CD14-positive monocyte (primary cell): Measurements from ENCODE around the gene MCU. TPM values are rescaled to one million over a fixed set of nuclear protein-coding genes. Genes with fewer than 3 reads are reported as not detected.

Source experiments
- DNase-seq, 3 donors: peaks; one replicate each; pipeline ENCODE4 v3.0.0-alpha.2; 2011 to 2022
- H2AFZ ChIP-seq: 2 replicates; pipeline ENCODE4 v1.6.0; 2012; ENCODE audit warnings: mild to moderate bottlenecking, low read depth, low read length, inconsistent platforms; ENCODE audit not compliant: insufficient read depth, poor library complexity, severe bottlenecking
- H3K27ac ChIP-seq, 2 donors: 1 replicate in 1 of 2; 2 replicates in 1 of 2; pipeline ENCODE4 v1.5.1; 2012 to 2013; ENCODE audit warnings: low read length in 2 of 2, control low read depth in 1 of 2, inconsistent platforms in 1 of 2, low read depth in 1 of 2, mild to moderate bottlenecking in 1 of 2
- H3K27me3 ChIP-seq, 2 donors: one replicate each; pipeline versions ENCODE4 v1.6.0 to v1.6.1; 2011 to 2013; ENCODE audit warnings: low read length in 2 of 2; ENCODE audit not compliant: control insufficient read depth in 2 of 2, insufficient read depth in 2 of 2
- H3K36me3 ChIP-seq, 2 donors: replicated peaks in 1 of 2; 1 replicate in 1 of 2; 2 replicates in 1 of 2; pipeline versions ENCODE4 v1.5.1 to v1.6.1; 2012 to 2013; ENCODE audit warnings: low read length in 2 of 2, control low read depth in 1 of 2, inconsistent platforms in 1 of 2, mild to moderate bottlenecking in 1 of 2; ENCODE audit not compliant: insufficient read depth in 2 of 2, control insufficient read depth in 1 of 2
- H3K4me1 ChIP-seq, 2 donors: 1 replicate in 1 of 2; 2 replicates in 1 of 2; pipeline versions ENCODE4 v1.5.1 to v1.6.1; 2012 to 2013; ENCODE audit warnings: low read length in 2 of 2, control low read depth in 1 of 2, inconsistent platforms in 1 of 2, mild to moderate bottlenecking in 1 of 2, moderate library complexity in 1 of 2; ENCODE audit not compliant: insufficient read depth in 2 of 2, control insufficient read depth in 1 of 2
- H3K4me2 ChIP-seq: replicated peaks from 2 replicates; pipeline ENCODE3; 2012; ENCODE audit warnings: low read length, moderate library complexity, mild to moderate bottlenecking; ENCODE audit not compliant: poor library complexity, severe bottlenecking; ENCODE audit errors: extremely low read depth
- H3K4me3 ChIP-seq, 3 experiments: fragments of 200-600 bp in 1 of 3; sonication (generic) in 1 of 3; replicated peaks in 1 of 3; 1 replicate in 2 of 3; 2 replicates in 1 of 3; pipeline ENCODE4 v1.5.1; 2011 to 2013; ENCODE audit warnings: low read length in 3 of 3, mild to moderate bottlenecking in 3 of 3, control low read depth in 2 of 3, low read depth in 2 of 3, inconsistent platforms in 1 of 3, moderate library complexity in 1 of 3
- H3K79me2 ChIP-seq: 2 replicates; pipeline ENCODE4 v1.6.0; 2012; ENCODE audit warnings: mild to moderate bottlenecking, control low read depth, inconsistent platforms, low read length, moderate library complexity; ENCODE audit not compliant: insufficient read depth
- H3K9ac ChIP-seq: 2 replicates; pipeline ENCODE4 v1.6.0; 2017; ENCODE audit warnings: low read length, mild to moderate bottlenecking; ENCODE audit not compliant: insufficient read depth, poor library complexity, severe bottlenecking
- H3K9me3 ChIP-seq, 2 donors: replicated peaks in 1 of 2; 1 replicate in 1 of 2; 2 replicates in 1 of 2; pipeline versions ENCODE4 v1.5.1 to v1.6.1; 2012 to 2013; ENCODE audit warnings: low read length in 2 of 2, control low read depth in 1 of 2; ENCODE audit not compliant: control insufficient read depth in 1 of 2, insufficient read depth in 1 of 2
- H4K20me1 ChIP-seq: 2 replicates; pipeline ENCODE4 v1.6.0; 2012; ENCODE audit warnings: mild to moderate bottlenecking, low read length, control low read depth, moderate library complexity; ENCODE audit not compliant: insufficient read depth
- H3K27ac Mint-ChIP-seq, 7 donors: one replicate each; pipeline ENCODE4 v1.8.0; 2020; ENCODE audit warnings: mild to moderate bottlenecking in 7 of 7, mixed read lengths in 7 of 7, moderate library complexity in 6 of 7, inconsistent platforms in 2 of 7
- H3K27me3 Mint-ChIP-seq, 3 donors: one replicate each; pipeline ENCODE4 v1.8.0; 2021 to 2022; ENCODE audit warnings: low read depth in 3 of 3, mild to moderate bottlenecking in 3 of 3, mixed read lengths in 3 of 3, moderate library complexity in 3 of 3, inconsistent platforms in 1 of 3
- H3K36me3 Mint-ChIP-seq, 2 donors: one replicate each; pipeline ENCODE4 v1.8.0; 2020; ENCODE audit warnings: mixed read lengths in 2 of 2, inconsistent platforms in 1 of 2, mild to moderate bottlenecking in 1 of 2
- H3K4me1 Mint-ChIP-seq: one replicate; pipeline ENCODE4 v1.8.0; 2020; ENCODE audit warnings: mild to moderate bottlenecking, mixed read lengths
- H3K4me3 Mint-ChIP-seq, 2 donors: one replicate each; pipeline ENCODE4 v1.8.0; 2020; ENCODE audit warnings: mild to moderate bottlenecking in 2 of 2, mixed read lengths in 2 of 2, moderate library complexity in 1 of 2
- H3K9me3 Mint-ChIP-seq, 7 donors: one replicate each; pipeline ENCODE4 v1.8.0; 2020 to 2022; ENCODE audit warnings: mixed read lengths in 7 of 7, mild to moderate bottlenecking in 6 of 7, moderate library complexity in 6 of 7, inconsistent platforms in 2 of 7
- CTCF ChIP-seq: fragments of 200-600 bp; IDR thresholded peaks from one replicate; pipeline ENCODE4 v1.8.0; 2022; ENCODE audit warnings: antibody characterized with exemption, mild to moderate bottlenecking
- WGBS: methylation state at CpG from one replicate; pipeline ENCODE4 v1.1.5; 2013; ENCODE audit warnings: missing lambda C conversion rate; ENCODE audit not compliant: insufficient coverage; 5-methylcytosine and 5-hydroxymethylcytosine counted together
- intact Hi-C, 2 donors: fragments of 100-400 bp; cut with micrococcal nuclease; formaldehyde crosslinking; loops; one replicate each; pipeline versions ENCODE4 v1.15.0 to v1.15.1; 2023
- polyA plus RNA-seq, 3 donors: library from polyadenylated mRNA; depleted of rRNA in 1 of 3; unstranded in 2 of 3; stranded (reverse) in 1 of 3; fragments of 300-500 nt in 2 of 3; fragments of >200 nt in 1 of 3; fragmentation: Illumina TruSeq in 2 of 3; gene quantifications; 1 replicate in 2 of 3; 2 replicates in 1 of 3; pipeline ENCODE4 v1.2.3, GENCODE V29; 2012 to 2021

The MCU gene
- polyA plus RNA-seq, 3 donors, result 11.7 to 23.1 (median 16.5) TPM

GRCh38 chr10:72850861-72851260 is 158.9 kb downstream of the MCU start:
- Histone ChIP-seq H3K4me2 (no peak overlapping the region), H3K4me3 (no peak overlapping the region), H3K4me1 (peaks cover 3 to 11% of the 10 kb centered on the region in 2 donors), H4K20me1 (no peaks in the 10 kb centered on the region), H3K9ac (no peak overlapping the region), H2AFZ (no peak overlapping the region), H3K27ac (no peak overlapping the region), H3K9me3 (peaks cover 0 to 3% of the 10 kb centered on the region in 2 donors), H3K36me3 (no peaks in the 10 kb centered on the region), H3K79me2 (no peaks in the 10 kb centered on the region), H3K27me3 (no peaks in the 10 kb centered on the region)
- Mint-ChIP-seq H3K27ac (no peak overlapping the region), H3K4me1 (peaks cover 14% of the 10 kb centered on the region), H3K27me3 (no peaks in the 10 kb centered on the region), H3K4me3 (no peak overlapping the region), H3K36me3 (peaks cover 22 to 28% of the 10 kb centered on the region in 2 donors), H3K9me3 (peaks cover 3 to 9% (median 4%) of the 10 kb centered on the region in 7 donors)
- no peak for DNase-seq
- intact Hi-C loops, result no loop called here
- TF ChIP-seq CTCF, result no peak
- 100% methylated on average over 1 of the region's 2 CpGs for WGBS

GRCh38 chr10:72851509-72851908 is 159.6 kb downstream of the MCU start:
- no peak for DNase-seq
- H3K27ac ChIP-seq, result no peak overlapping the region
- no peak overlapping the region for H3K4me3 Mint-ChIP-seq
- H3K4me1 ChIP-seq, result peaks cover 3 to 11% of the 10 kb centered on the region in 2 donors
- H3K36me3 ChIP-seq, result no peaks in the 10 kb centered on the region
- no peak overlapping the region for H3K9ac ChIP-seq
- H3K79me2 ChIP-seq, result no peaks in the 10 kb centered on the region
- no peak for TF ChIP-seq CTCF
- H2AFZ ChIP-seq, result no peak overlapping the region
- no peak overlapping the region for H3K4me2 ChIP-seq
- peaks cover 22 to 24% of the 10 kb centered on the region in 2 donors for H3K36me3 Mint-ChIP-seq
- H3K4me3 ChIP-seq, result no peak overlapping the region
- no peaks in the 10 kb centered on the region for H3K27me3 Mint-ChIP-seq
- no CpG with 5 or more reads among the region's 1 CpG for WGBS
- peaks cover 3 to 9% (median 4%) of the 10 kb centered on the region in 7 donors for H3K9me3 Mint-ChIP-seq
- H3K27me3 ChIP-seq, result no peaks in the 10 kb centered on the region
- intact Hi-C loops, result no loop called here
- H4K20me1 ChIP-seq, result no peaks in the 10 kb centered on the region
- H3K4me1 Mint-ChIP-seq, result peaks cover 14% of the 10 kb centered on the region
- peak overlapping the region in 1 of 7 donors; percentile 5 for H3K27ac Mint-ChIP-seq
- peaks cover 0 to 3% of the 10 kb centered on the region in 2 donors for H3K9me3 ChIP-seq
